GM23338 (cell line): ENCODE results near the gene GRM4.

Experiments
- CREB1 ChIP-seq: fragments of 250-450 bp; sonication (Bioruptor Pico); IDR thresholded peaks from 2 replicates; pipeline ENCODE4 v1.5.0; 2020; ENCODE audit warnings: low read depth, mild to moderate bottlenecking, moderate library complexity
- EZH2 ChIP-seq: fragments of 200-600 bp; sonication (generic); IDR thresholded peaks from one replicate; pipeline ENCODE4 v1.8.0; 2017; ENCODE audit warnings: antibody characterized with exemption, mild to moderate bottlenecking, low read depth; ENCODE audit not compliant: unreplicated experiment
- EZH2phosphoT487 ChIP-seq: fragments of 200-600 bp; sonication (generic); IDR thresholded peaks from one replicate; pipeline ENCODE4 v1.8.1; 2018; ENCODE audit warnings: antibody characterized with exemption; ENCODE audit not compliant: unreplicated experiment
- JUNB ChIP-seq: IDR thresholded peaks from one replicate; pipeline ENCODE4 v1.6.1; 2016; ENCODE audit warnings: antibody characterized with exemption; ENCODE audit not compliant: unreplicated experiment
- POLR2AphosphoS5 ChIP-seq: IDR thresholded peaks from 2 replicates; pipeline ENCODE4 v1.6.1; 2016; ENCODE audit warnings: antibody characterized with exemption, low read depth
- TF ChIP-seq, protein P1 (sequence below), 2 experiments: fragments of 200-600 bp in 1 of 2; sonication (generic) in 1 of 2; conservative IDR thresholded peaks; 2 replicates each; pipeline versions ENCODE4 v1.5.1 to v1.6.1; 2016 to 2017; ENCODE audit warnings: antibody characterized with exemption in 2 of 2, low read depth in 2 of 2, mild to moderate bottlenecking in 2 of 2, moderate library complexity in 1 of 2
- TF ChIP-seq, protein P2 (sequence below): IDR thresholded peaks from one replicate; pipeline ENCODE4 v1.6.1; 2018; ENCODE audit warnings: antibody characterized with exemption; ENCODE audit not compliant: unreplicated experiment

DNA sequence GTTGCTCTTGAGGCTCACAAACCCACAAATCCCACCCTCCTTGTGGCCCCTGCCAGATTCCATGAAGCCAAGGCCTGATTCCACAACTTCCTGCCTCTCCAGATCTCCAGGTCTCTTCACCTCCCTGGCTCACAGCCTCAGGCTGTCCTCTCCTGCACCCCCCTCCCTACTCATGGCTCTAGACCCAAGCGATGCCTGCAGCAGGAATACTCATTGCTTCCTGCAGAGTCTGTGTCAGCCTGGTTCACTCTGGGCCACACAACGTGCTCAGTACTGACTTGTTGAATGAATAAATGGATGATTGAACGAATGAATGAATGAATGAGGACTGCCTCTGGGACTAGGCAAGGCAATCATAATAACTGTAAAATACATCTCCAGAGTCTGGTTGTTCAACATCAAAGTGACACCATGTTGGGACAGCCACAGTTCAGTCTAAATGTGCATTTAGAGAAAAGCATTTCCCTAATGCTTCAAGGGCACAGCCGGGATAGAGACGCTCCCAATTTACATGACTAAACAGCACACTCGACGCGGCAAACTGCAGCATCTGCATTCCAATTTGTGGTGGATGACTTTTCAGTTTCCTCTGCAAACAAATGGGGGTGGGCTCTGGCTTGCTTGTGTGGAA lies 139.9 kb downstream of the GRM4 start:
- TF ChIP-seq, protein P1, sequence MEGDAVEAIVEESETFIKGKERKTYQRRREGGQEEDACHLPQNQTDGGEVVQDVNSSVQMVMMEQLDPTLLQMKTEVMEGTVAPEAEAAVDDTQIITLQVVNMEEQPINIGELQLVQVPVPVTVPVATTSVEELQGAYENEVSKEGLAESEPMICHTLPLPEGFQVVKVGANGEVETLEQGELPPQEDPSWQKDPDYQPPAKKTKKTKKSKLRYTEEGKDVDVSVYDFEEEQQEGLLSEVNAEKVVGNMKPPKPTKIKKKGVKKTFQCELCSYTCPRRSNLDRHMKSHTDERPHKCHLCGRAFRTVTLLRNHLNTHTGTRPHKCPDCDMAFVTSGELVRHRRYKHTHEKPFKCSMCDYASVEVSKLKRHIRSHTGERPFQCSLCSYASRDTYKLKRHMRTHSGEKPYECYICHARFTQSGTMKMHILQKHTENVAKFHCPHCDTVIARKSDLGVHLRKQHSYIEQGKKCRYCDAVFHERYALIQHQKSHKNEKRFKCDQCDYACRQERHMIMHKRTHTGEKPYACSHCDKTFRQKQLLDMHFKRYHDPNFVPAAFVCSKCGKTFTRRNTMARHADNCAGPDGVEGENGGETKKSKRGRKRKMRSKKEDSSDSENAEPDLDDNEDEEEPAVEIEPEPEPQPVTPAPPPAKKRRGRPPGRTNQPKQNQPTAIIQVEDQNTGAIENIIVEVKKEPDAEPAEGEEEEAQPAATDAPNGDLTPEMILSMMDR (conservative IDR thresholded peaks at IDR 0.05; ENCODE audit: low read depth in 2 of 2): 0 out of 4 replicates have a peak, but pooled peaks of 1 of the 2 experiments have one; percentile 5
- no peak for TF ChIP-seq EZH2
- peak; percentile 77 for TF ChIP-seq POLR2AphosphoS5
- TF ChIP-seq, protein P2, sequence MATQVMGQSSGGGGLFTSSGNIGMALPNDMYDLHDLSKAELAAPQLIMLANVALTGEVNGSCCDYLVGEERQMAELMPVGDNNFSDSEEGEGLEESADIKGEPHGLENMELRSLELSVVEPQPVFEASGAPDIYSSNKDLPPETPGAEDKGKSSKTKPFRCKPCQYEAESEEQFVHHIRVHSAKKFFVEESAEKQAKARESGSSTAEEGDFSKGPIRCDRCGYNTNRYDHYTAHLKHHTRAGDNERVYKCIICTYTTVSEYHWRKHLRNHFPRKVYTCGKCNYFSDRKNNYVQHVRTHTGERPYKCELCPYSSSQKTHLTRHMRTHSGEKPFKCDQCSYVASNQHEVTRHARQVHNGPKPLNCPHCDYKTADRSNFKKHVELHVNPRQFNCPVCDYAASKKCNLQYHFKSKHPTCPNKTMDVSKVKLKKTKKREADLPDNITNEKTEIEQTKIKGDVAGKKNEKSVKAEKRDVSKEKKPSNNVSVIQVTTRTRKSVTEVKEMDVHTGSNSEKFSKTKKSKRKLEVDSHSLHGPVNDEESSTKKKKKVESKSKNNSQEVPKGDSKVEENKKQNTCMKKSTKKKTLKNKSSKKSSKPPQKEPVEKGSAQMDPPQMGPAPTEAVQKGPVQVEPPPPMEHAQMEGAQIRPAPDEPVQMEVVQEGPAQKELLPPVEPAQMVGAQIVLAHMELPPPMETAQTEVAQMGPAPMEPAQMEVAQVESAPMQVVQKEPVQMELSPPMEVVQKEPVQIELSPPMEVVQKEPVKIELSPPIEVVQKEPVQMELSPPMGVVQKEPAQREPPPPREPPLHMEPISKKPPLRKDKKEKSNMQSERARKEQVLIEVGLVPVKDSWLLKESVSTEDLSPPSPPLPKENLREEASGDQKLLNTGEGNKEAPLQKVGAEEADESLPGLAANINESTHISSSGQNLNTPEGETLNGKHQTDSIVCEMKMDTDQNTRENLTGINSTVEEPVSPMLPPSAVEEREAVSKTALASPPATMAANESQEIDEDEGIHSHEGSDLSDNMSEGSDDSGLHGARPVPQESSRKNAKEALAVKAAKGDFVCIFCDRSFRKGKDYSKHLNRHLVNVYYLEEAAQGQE: no peak
- no peak for TF ChIP-seq JUNB
- no peak for TF ChIP-seq EZH2phosphoT487
- TF ChIP-seq CREB1 (CRISPR knock-in tag): peak; percentile 70
